Activated CD4-positive, alpha-beta T cell treated with anti-CD3 and anti-CD28 coated beads, Interleukin-2, Interleukin-4, amounts not matched to agents 100 ng/mL and 50 ng/mL, durations not matched to agents 16 hours and 8 hours (primary cell): ENCODE measurements around the gene BEAN1.

Source experiments
- DNase-seq: peaks from one replicate; pipeline ENCODE4 v3.0.0-alpha.2; 2020; ENCODE audit warnings: low spot score

BEAN1 gene

DNA sequence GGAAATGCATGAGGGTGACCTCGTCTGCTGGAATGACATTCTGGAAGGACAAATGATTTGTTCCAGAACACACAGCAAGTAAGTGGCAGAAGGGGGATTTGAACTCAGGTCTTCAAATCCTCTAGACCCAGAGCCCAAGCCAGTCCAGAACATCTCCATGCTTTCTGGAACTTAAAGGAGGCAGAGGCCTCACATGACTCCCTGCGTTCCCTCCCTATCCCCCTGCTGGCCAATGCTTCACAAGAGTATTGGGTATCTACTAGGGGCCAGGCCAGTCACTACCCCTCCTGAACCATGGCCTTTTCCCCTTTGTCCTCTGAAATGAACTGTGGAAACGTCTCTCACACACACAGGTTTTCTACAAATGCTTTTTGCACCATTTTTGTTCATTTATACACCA, 7.6 kb upstream of the BEAN1 start:
- DNase-seq = no peak

DNA sequence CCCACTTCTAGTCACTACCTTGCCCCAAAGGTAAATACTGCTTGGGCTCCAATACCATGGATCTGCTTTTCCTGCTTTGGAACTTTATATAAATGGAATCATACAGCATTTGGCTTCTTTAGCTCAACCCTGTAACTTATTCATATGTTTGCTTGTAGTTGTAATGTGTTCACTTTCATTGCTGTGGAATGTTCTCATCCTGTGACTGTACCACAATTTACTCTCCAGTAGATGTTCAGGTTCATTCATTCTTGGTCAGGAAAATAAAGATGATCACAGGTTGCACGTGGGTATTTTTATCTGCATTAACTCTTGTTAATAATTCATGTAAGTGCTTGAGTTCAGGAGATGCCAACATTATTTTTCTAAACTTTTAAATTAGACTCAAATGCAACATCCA, 6.7 kb upstream of the BEAN1 start:
- no peak for DNase-seq

DNA sequence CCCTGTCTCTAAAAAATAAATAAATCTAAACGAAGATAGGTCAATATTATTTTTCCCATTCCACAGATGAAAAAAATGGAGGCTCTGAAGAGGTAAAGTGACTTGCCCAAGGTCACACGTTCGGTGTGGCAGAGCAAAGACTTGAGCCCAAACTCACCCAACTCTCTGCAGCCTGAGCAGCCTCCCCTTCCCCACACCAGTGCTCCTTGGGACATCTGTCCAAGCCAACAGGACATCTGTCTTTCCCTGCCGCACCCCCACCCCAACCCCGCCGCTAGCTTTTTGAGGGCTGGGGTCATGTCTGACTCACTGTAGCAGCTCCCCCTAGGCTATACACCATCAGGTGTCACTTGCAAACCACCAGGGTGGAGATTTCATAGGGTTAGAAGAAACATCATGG, 5.2 kb upstream of the BEAN1 start:
- DNase-seq = no peak

DNA sequence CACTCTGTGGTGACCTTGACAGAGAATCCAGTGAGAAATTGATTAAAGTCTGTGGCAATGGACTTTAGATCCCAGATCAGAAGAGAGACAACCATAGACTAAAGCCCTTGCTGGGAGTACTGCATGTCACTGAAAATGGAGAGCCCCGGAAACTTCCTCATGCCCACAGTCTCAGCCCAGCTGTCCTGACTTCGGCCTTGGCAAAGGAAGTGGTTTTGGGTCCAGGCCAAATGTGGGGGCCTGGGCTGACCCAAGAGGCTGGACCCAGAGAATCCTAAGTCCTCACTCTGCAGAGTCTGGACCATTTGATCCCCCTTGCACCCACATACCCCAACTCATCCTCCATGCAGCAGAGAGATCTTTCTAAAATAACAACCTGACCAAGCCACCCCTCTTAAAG, 4.7 kb upstream of the BEAN1 start:
- no peak for DNase-seq

DNA sequence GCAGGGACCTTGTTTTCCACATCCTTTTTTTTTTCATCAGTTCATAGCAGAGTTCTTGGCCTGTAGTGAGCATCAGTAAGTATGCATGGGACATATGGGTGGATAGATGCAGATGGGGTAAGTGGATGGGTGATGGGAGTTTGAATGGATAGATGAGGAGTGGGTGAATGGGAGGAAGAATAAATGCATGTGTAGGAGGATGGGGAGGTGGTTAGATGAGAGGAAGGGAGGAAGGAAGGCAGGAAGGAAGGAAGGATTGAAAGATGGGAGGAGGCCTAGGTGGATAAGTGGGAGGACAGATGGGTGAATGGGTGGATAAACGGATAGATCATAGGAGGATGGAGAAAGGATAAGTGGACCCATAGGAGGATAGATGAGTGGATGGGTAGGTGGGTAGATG, 3.9 kb upstream of the BEAN1 start:
- no peak for DNase-seq

DNA sequence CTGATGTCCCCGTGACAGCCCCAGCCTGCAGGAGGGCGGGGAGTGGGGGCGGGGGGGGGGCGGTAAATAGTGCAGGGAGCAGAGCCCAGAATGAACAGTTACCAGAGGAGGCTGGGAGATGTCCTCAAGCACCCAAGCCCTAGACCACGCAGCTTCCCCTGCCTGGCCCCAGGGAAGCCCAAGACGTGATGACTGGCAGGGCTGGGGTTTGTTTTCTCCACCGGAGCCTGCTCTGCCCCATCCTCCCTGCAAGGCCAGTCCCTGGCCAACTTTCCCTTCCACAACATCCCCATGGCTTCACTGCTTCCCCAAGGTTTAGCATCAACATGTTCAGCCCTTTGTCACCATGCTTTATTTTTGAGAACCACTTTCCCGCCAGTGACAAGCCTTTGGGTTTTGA, 1.4 kb upstream of the BEAN1 start:
- no peak for DNase-seq

DNA sequence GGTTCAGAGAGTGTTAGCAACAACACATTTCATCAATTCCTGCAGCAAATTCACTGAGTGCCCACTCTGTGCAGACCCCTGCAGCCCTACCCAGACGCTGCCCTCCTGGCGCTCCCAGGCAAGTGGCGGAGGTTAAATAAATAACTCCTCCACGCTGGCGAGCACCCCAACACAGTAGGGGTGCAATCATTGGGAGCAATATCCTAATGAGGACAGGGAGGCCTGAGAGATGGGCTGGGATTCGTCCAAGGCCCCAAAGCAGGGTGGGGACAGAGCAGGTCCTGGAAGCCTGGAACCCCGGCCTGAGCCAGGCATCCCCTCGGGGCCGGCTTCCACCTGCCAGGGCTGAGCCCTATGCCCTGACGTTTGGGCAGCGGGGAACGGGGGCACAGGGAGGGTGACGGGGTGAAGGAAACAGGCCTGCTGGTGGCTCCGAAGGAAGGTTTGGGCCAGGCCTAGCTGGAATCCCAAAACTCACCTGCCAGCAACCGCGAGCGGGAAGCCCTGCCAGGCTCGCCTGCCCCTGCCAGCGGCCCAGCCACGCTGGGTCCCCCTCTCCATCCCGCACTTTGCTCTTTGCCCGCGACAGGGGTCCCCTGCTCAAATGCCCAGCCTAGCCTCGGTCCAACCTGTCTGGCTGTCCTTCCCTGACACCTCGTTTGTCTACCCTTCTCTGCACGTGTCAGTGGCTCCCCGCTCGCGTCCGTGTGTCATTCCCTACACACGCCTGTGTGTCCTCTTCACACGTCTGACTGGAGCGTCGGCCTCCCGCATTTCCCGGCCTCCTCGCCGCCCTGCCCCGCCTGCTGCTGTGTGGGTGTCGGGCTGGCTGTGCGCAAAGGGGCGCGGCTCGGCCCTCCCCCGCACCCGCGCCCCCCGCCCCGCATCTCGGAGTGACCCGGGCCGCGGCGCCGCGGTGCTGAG, 721 bp upstream of the BEAN1 start:
- DNase-seq = no peak

DNA sequence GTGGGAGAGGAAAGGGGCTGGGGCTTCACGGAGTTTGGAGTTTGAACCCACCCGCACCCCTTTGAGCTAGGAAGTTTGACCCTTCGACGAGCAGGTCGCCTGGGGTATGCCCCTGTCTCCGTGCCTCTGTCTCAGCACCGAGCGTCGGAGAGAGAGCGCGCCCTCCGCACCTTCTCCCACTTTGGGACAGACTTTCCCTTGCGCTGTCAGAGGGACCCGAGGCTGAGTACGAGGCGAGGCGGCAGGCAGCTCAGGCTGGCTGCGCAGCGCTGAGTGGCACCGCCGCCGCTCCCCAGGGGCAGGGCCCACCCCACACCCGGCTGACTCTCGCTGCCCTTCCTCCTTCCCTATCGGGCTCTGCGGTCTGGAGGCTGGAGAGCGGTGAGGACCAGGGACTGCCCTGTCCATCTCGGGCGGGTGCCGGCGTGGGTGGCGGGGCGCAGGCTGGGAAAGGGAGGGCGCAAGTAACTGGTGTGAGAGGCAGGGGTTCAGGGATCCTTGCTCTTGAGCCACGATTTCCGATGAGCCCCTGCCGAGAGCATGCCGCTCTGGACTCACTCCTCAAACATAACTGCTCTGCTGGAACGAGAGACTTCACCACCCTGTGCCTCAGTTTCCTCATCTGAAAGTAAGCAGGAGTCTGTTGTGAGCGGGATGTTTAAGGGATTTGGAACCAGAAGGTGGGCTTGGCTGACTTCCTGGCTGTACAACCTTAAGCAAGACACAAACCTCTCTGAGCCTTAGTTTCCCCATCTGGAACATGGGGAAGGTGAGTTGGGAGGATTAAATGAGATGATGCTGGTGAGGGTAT, 981 bp downstream of the BEAN1 start:
- no peak for DNase-seq

DNA sequence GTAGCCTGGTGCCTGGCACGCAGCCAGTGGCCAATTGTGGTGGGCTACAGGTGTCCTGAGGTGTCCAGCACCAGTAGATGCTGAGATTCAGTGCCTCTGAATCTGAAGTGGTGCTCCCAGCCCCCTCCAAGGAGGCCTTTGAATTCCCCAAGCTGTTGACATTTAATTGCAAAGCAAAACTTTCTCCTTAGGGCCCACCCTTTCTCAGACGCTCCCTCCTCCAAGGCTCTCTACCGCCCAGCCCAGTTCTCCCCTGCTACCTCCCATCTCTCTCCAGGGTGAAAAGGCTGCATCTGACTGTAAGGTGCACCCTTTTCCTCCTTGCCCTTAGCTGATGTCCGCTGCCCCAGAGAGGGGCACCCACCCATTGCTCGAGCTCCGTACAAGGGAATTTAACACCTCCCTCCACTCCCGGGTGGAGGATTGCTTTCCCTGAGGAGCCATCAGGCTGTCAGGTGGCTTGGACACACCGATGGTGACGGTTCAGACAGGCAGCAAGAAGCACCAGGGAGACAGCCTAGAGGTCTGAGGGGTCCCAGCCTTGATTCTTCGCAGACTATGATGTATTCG, 1.7 kb downstream of the BEAN1 start:
- DNase-seq = no peak

DNA sequence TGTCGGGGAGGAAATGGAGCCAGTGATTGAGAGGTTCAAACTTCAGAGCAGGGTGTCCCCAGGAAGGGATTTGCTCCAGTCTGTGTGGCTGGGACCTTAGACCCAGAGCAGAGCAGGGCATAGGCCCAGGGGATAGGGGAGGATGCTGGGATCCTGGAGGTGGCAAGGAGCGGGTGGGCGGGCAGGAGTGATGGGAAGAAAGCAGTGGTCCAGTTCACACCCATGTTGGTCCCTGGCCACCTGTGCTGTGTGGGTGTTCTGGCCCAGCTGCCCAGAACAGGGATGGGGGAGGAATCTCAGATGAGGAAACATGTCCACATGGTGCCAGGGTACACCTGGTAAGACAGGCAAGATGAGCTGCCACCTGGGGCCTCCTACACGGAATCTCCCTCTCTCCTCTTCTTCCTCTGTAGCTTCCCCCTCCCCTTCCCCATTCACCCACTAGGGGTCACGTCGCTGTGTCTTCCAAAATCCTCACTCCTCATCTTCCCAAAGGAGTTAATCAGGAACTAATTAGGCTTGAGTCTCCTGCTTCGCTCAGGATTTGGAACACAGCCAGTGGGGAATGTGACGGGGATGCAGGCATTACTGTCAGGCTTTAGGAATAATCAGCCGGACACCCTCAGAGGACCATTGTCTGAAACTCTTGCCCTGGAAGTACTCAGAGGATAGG, 2.3 kb downstream of the BEAN1 start:
- DNase-seq = no peak

DNA sequence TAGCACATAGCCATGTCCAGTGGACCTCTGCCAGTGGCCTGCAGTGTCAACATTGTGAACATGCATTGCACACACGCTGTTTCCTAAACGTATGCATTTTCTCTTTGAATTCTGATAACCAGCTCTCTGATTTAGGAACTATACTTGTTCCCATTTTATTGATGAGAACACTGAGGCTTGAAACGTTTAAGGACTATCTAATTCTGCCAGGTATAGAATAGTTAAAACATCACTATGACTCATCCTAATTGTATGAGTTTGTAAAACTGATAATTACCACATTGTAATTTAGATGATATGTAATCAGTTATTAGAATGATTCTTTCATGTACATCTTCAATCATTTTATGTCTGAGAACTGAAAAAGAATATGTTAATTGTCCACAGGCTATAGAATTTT, 3.1 kb downstream of the BEAN1 start:
- DNase-seq = no peak

DNA sequence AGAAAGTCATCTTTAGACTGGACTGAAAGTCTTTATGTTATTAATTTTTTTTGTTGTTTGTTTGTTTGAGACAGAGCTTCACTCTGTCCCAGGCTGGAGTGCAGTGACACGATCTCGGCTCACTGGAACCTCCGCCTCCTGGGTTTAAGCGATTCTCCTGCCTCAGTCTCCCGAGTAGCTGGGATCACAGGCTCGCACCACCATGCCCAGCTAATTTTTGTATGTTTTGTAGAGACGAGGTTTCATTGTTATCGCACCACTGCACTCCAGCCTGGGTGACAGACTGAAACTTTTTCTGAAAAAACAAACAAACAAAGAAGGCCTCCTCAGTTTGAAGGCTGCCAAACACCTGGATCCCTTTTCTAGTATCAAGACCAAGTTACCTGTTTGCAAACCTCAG, 4.7 kb downstream of the BEAN1 start:
- no peak for DNase-seq

DNA sequence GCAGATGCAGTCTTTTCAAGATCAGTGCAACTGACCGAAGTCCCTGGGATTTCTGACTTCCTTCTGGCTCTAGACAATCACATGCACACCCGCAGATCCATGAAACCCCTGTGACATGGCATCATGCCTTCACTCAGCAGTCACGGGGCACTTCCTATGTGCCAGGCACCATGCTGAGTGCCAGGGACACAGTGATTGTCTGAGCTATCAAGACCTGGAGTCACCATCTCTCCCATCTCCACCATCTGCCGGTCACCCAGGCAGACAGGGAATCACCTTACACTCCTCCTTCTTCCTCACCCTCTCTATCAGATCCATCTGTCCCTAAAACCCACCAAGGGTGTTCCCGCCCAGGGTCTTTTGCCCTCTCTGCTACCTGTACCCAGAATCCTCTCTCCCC, 5.3 kb downstream of the BEAN1 start:
- DNase-seq = no peak

DNA sequence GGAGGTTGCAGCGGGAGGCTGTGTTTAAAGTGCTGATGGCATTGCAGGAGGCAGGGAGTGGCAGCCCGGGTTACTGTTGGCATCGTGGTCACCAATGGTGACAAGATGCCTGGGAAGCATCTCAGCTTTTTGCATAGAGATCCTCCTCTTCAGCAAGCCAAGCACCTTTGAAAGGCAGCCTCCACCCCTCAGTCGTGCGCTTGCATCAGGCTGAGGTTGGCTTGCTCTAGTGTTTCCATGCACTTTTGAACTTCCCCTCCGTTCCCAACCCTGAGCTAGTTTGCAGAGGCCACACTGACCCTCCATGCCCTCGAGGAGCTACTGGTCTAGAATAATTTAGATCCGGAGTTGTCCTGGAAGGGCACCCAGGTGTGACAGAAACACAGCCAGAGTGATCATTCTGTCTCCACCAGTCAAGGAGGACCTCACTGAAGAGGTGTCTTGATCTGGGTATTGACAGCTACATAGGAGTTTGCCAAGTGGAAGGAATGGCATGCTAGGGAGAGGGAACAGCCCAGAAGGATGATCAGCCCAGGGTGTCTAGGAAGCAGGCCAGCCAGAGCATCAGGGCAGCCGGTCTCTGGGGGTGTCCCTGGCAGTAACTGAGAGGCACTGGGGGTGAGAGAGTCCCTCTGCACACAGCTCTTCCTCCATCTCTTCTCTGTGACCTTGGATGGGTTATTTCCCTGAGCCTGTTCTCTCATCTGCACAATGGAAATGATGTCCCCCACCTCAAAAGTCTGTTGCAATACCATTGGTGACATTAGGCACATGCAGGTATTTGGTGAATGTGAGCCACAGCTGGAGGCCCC, 7.7 kb downstream of the BEAN1 start:
- DNase-seq = no peak

DNA sequence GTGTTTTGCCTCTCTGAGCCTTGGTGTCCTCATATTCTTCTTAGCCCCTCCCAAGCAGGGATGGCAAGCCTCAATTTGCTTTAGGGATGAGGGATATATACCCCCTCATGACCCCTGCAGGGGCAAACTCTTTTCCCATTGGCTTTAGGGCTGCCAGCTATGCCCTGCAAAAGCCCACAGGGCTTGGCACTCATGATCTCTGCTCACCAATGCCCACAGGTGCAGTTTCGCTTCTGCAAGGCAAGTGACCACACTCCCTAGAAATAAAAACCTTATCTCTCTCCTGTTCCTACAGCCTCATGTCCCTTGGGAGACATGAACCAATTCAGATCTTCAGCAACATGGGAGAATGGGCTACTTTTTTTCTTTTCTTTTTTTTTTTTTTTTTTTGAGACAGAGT, 8.8 kb downstream of the BEAN1 start:
- no peak for DNase-seq

DNA sequence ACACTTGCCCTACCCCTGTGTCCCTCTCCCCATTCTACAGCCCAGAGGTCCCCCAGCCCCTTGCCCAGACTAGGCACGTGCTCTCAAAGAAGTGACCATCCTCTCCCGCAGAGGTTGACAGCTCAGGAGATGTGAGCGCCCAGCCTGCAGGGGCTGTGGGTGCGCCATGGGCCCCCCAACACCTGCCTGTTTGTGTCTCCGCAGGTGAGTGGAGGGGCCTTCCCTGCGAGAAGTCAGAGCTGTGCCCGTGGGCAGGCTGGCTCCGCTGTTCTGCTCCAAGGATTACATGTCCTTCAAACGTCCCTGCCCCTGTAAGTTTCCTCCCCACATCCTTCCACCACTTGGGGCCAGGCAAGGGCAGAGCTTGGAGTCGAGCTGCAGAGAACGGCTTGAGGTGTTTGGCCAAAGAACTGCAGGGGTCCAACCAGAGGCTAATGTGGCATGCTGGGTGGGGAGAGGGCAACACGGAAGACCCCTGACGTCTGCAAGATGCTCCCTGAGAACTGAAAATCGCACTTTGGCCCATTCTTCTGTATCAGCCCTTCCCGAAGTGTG, 10.4 kb downstream of the BEAN1 start:
- no peak for DNase-seq

DNA sequence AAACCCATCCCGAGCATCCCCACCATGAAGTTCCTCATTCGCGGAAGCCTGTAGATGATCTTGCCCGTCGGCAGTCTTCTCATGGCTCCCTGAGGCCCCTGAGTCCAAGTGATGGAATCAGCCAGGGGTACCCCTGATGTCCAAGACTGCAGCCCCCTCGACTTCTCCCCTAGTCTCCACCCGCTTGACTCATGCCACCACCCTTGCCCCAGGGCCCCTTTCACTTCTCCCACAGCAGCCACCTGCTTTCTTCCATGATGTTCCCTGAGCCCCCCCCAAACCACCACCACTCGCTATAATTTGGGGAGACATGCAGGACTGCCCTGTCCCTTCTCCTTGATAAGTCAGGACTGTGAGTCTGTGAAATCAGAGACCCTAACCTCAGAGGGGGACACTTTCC, 11.4 kb downstream of the BEAN1 start:
- no peak for DNase-seq

DNA sequence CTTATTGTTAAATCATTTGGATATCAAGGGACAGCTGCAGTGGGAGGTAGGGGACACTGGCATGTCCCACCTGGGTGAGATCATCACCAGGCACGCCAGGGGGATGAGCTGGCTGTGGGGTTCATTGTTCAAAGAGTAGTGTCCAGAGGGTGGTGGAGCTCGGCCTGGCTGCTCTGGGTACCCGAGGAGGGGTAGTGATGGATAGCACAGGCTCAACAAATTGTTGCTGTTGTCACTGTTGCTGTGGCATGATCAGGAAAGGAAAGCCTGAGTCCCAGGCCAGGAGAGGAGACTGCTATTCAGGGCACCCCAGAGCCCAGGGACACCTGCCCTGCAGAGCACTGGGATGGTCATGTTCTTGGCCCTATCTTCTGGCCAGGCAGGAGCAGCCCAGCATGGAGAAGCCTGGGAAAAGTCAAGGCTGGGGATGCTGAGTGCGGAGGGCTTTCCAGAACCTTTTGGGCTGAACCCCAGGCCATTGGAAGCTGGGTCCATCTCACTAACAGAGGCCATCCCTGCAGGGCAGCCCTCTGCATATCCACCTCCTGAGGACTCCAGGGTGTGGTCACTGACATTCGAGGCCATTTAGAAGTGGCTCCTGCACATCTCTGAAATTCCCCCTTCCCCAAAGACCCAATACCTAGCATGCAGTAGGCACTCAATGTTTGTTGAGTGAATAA, 12.1 kb downstream of the BEAN1 start:
- DNase-seq = no peak

DNA sequence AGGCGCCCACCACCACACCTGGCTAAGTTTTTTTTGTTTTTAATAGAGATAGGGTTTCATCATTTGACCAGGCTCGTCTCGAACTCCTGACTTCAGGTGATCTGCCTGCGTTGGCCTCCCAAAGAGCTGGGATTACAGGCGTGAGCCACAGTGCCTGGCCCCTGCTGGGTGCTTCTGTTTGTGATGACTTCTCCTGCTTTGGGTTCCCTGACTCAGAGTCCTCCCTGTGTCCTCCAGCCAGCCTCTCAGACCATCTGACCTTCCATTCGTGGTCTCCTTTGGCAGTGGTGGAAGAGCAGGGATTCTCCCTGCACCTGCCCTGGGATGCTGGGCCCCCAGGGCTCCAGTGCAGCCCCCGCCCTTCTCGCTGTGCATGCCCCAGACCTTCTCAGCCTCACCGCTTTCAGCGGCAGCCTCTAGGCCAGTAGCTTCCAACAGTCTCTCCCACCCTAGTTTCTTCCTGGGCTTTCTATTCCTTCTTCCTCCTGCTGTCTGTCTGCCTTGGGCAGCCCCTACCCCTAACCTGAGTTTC, 13.2 kb downstream of the BEAN1 start:
- DNase-seq = no peak

DNA sequence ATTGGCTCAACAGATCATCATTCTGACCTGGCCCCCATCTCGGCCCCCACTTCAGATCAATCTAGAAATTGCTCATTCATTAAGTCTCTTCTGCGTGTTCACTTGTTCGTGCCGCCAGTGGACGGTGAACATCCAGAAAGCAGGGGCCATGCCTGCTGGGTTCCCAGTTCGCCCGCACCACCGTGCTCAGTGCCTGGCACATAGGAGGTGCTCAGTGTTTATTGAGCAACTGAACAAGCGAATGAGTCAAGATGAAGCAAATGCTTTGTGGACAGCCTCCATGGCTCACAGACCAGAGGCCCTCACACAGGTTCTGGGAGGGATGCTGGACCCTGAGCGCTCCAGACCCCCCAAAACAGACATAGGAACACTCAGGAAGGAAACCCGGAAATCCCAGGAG, 13.9 kb downstream of the BEAN1 start:
- DNase-seq = no peak
